Erythroblast (primary cell): Measurements from ENCODE around the gene CDSN.

Source experiments
- DNase-seq, 2 experiments: peaks; one replicate each; lab custom pipeline; 2025; lab: John Stamatoyannopoulos, UW
- GATA1 ChIP-seq: IDR thresholded peaks from 2 replicates; pipeline ENCODE4 v1.6.1; 2011; ENCODE audit warnings: low read depth, mild to moderate bottlenecking, control low read depth, low read length, moderate library complexity
- POLR2A ChIP-seq: IDR thresholded peaks from 2 replicates; pipeline ENCODE4 v1.6.1; 2011; ENCODE audit warnings: mild to moderate bottlenecking, low read length

The CDSN gene

GRCh38 chr6:31096215-31096614 lies 24.0 kb downstream of the CDSN start:
- DNase-seq: no peak
- TF ChIP-seq POLR2A (no peak), GATA1 (no peak)

- TF ChIP-seq POLR2A (no peak), GATA1 (no peak)
- DNase-seq: no peak
These were observed 25.8 kb downstream of the CDSN start for GRCh38 chr6:31094389-31094881.

- no peak for DNase-seq
- TF ChIP-seq POLR2A (no peak), GATA1 (no peak)
These were observed 27.3 kb downstream of the CDSN start for GRCh38 chr6:31092769-31093505.

- no peak for DNase-seq
- TF ChIP-seq POLR2A (no peak), GATA1 (no peak)
These were observed 28.0 kb downstream of the CDSN start for GRCh38 chr6:31092238-31092637.

- TF ChIP-seq POLR2A: no peak
- no peak for TF ChIP-seq GATA1
- no peak for DNase-seq
These were observed 28.6 kb downstream of the CDSN start for GRCh38 chr6:31091680-31092079.

- no peak for DNase-seq
- no peak for TF ChIP-seq GATA1
- no peak for TF ChIP-seq POLR2A
These were observed 29.3 kb downstream of the CDSN start for GRCh38 chr6:31090973-31091364.

- TF ChIP-seq POLR2A: no peak
- no peak for TF ChIP-seq GATA1
- no peak for DNase-seq
These were observed 29.8 kb downstream of the CDSN start for GRCh38 chr6:31090275-31090972.

GRCh38 chr6:31087494-31088089 lies 32.7 kb downstream of the CDSN start:
- TF ChIP-seq GATA1 (no peak), POLR2A (no peak)
- peak; percentile 77 to 90 for DNase-seq

GRCh38 chr6:31086788-31087440 lies 33.3 kb downstream of the CDSN start:
- DNase-seq: no peak
- TF ChIP-seq GATA1: no peak
- TF ChIP-seq POLR2A: no peak

GRCh38 chr6:31083742-31084354 lies 36.4 kb downstream of the CDSN start:
- TF ChIP-seq GATA1 (no peak), POLR2A (no peak)
- DNase-seq: peak; percentile 63 to 74

GRCh38 chr6:31081872-31082271 lies 38.4 kb downstream of the CDSN start:
- no peak for DNase-seq
- TF ChIP-seq POLR2A: no peak
- TF ChIP-seq GATA1: no peak

GRCh38 chr6:31079656-31080261 lies 40.5 kb downstream of the CDSN start:
- TF ChIP-seq POLR2A (no peak), GATA1 (no peak)
- peak; percentile 49 to 66 for DNase-seq

GRCh38 chr6:31076611-31077010 lies 43.6 kb downstream of the CDSN start:
- TF ChIP-seq POLR2A (no peak), GATA1 (no peak)

More at GRCh38 chr6:31076611-31077010, 43.6 kb downstream of the CDSN start:
- no peak for DNase-seq
